HepG2 (cell line): ENCODE data around the gene SNAP23. TPM values are rescaled to one million over a fixed set of nuclear protein-coding genes. Genes with fewer than 3 reads are reported as not detected.

Experiments
- ATAC-seq: fragments of 200-7000 bp; cut with Tn5 transposase; 3 replicates; pipeline ENCODE4 v1.9.1; 2020; ENCODE audit warnings: mild to moderate bottlenecking, moderate library complexity
- BruUV-seq: library from RNA; stranded (reverse); fragments of 400-500 nt; replicated peaks from 2 replicates; lab custom pipeline; 2021; lab: Mats Ljungman, UMichigan
- CTCF ChIA-PET: fragments of 300-600 bp; formaldehyde crosslinking; extraction: SDS; loops from one replicate; lab custom pipeline; 2021; ENCODE audit warnings: low total read pairs, inconsistent platforms, low intra/inter-chr PET ratio; lab: Yijun Ruan, JAX
- POLR2A ChIA-PET: fragments of 350-600 bp; sonication (Branson Sonifier 250); formaldehyde crosslinking; loops from one replicate; lab custom pipeline; 2020; ENCODE audit warnings: antibody characterized with exemption, inconsistent platforms; lab: Yijun Ruan, JAX
- DNase-seq: peaks from one replicate; pipeline ENCODE4 v3.0.0-alpha.2; 2015; ENCODE audit warnings: low spot score
- FAIRE-seq: peaks from 3 replicates; lab custom pipeline; 2011; peaks lifted over from hg19 to GRCh38; lab: Jason Lieb, UNC
- H2AFZ ChIP-seq: one replicate; pipeline ENCODE4 v1.6.1; 2011; ENCODE audit warnings: low read length, inconsistent platforms
- H3K27ac ChIP-seq: fragments of 300-600 bp; 3 replicates; pipeline ENCODE4 v1.8.0; 2011; ENCODE audit warnings: mixed run types, mild to moderate bottlenecking, mixed read lengths, low read length, inconsistent platforms; ENCODE audit not compliant: insufficient read depth; ENCODE audit errors: extremely low read length
- H3K27me3 ChIP-seq, 2 experiments: fragments of 200-600 bp in 1 of 2; 2 replicates in 1 of 2; 3 replicates in 1 of 2; pipeline versions ENCODE4 v1.6.0 to v1.8.0; 2011; ENCODE audit warnings: low read length in 2 of 2, mild to moderate bottlenecking in 2 of 2, moderate library complexity in 2 of 2, inconsistent platforms in 1 of 2; ENCODE audit not compliant: insufficient read depth in 2 of 2, control insufficient read depth in 1 of 2
- H3K36me3 ChIP-seq, 2 experiments: fragments of 200-600 bp in 1 of 2; replicated peaks in 1 of 2; 2 replicates in 1 of 2; 3 replicates in 1 of 2; pipeline versions ENCODE4 v1.5.1 to v1.8.0; 2011; ENCODE audit warnings: low read length in 2 of 2, inconsistent platforms in 1 of 2; ENCODE audit not compliant: insufficient read depth in 2 of 2, control insufficient read depth in 1 of 2
- H3K4me1 ChIP-seq: 2 replicates; pipeline ENCODE4 v1.5.1; 2012; ENCODE audit warnings: low read length, inconsistent platforms; ENCODE audit not compliant: insufficient read depth
- H3K4me2 ChIP-seq: 2 replicates; pipeline ENCODE4 v1.6.0; 2011; ENCODE audit warnings: low read depth, low read length, inconsistent platforms
- H3K4me3 ChIP-seq, 3 experiments: fragments of 200-600 bp in 1 of 3; sonication (generic), shearing (Covaris generic) in 1 of 3; replicated peaks in 1 of 3; 2 replicates each; pipeline ENCODE4 v1.5.1; 2011 to 2016; ENCODE audit warnings: low read length in 3 of 3, inconsistent platforms in 2 of 3, low read depth in 2 of 3, mild to moderate bottlenecking in 2 of 3, control low read depth in 1 of 3, mixed read lengths in 1 of 3; ENCODE audit not compliant: insufficient read depth in 1 of 3
- H3K79me2 ChIP-seq: one replicate; pipeline ENCODE4 v1.6.1; 2011; ENCODE audit warnings: low read length, inconsistent platforms; ENCODE audit not compliant: insufficient read depth
- H3K9ac ChIP-seq: 2 replicates; pipeline ENCODE4 v1.6.0; 2011; ENCODE audit warnings: mild to moderate bottlenecking, low read depth, low read length, inconsistent platforms; ENCODE audit not compliant: insufficient read depth
- H3K9me3 ChIP-seq: 2 replicates; pipeline ENCODE4 v1.5.1; 2012; ENCODE audit warnings: mild to moderate bottlenecking, low read length
- H4K20me1 ChIP-seq: 2 replicates; pipeline ENCODE4 v1.6.0; 2011; ENCODE audit warnings: inconsistent platforms, mild to moderate bottlenecking, low read length, moderate library complexity; ENCODE audit not compliant: insufficient read depth
- ATRX ChIP-seq: sonication (generic); formaldehyde crosslinking; IDR thresholded peaks from 2 replicates; pipeline ENCODE4 v1.4.0; 2020; ENCODE audit warnings: missing genetic modification reagents, borderline replicate concordance
- CBFB ChIP-seq: sonication (generic); formaldehyde crosslinking; IDR thresholded peaks from 2 replicates; pipeline ENCODE4 v1.4.0; 2020; ENCODE audit warnings: missing genetic modification reagents
- CCAR2 ChIP-seq: fragments of 200-400 bp; formaldehyde crosslinking; optimal IDR thresholded peaks from 2 replicates; pipeline ENCODE3; 2018; ENCODE audit warnings: low read depth, mild to moderate bottlenecking, low read length, moderate library complexity
- CSRNP2 ChIP-seq: sonication (generic); formaldehyde crosslinking; conservative IDR thresholded peaks from 2 replicates; pipeline ENCODE4 v1.8.0; 2022; ENCODE audit warnings: low read depth, missing genetic modification reagents
- DMTF1 ChIP-seq: sonication (generic); formaldehyde crosslinking; IDR thresholded peaks from 2 replicates; pipeline ENCODE4 v1.4.0; 2020; ENCODE audit warnings: mild to moderate bottlenecking, missing genetic modification reagents
- DNMT3B ChIP-seq: conservative IDR thresholded peaks from 2 replicates; pipeline ENCODE4 v1.6.1; 2016; ENCODE audit warnings: missing biosample characterization, control low read depth
- FOXO4 ChIP-seq: sonication (generic); formaldehyde crosslinking; conservative IDR thresholded peaks from 2 replicates; pipeline ENCODE4 v1.8.1; 2023; ENCODE audit warnings: missing genetic modification reagents
- GLMP ChIP-seq: sonication (generic); formaldehyde crosslinking; IDR thresholded peaks from 2 replicates; pipeline ENCODE4 v1.9.0; 2021; ENCODE audit warnings: missing genetic modification reagents, mild to moderate bottlenecking, borderline replicate concordance
- KLF12 ChIP-seq: sonication (generic); formaldehyde crosslinking; IDR thresholded peaks from 2 replicates; pipeline ENCODE4 v1.4.0; 2020; ENCODE audit warnings: missing genetic modification reagents, borderline replicate concordance
- MED8 ChIP-seq: sonication (generic); formaldehyde crosslinking; IDR thresholded peaks from 2 replicates; pipeline ENCODE4 v1.8.1; 2023; ENCODE audit warnings: mild to moderate bottlenecking, missing genetic modification reagents; ENCODE audit not compliant: insufficient replicate concordance
- NR3C1 ChIP-seq: sonication (generic); formaldehyde crosslinking; IDR thresholded peaks from 2 replicates; pipeline ENCODE4 v1.4.0; 2020; ENCODE audit warnings: missing genetic modification reagents
- PCBP2 ChIP-seq: fragments of 200-400 bp; formaldehyde crosslinking; optimal IDR thresholded peaks from 2 replicates; pipeline ENCODE3; 2018; ENCODE audit warnings: low read length, low read depth; ENCODE audit not compliant: poor library complexity, severe bottlenecking
- RBM22 ChIP-seq: fragments of 200-400 bp; formaldehyde crosslinking; optimal IDR thresholded peaks from 2 replicates; pipeline ENCODE3; 2017; ENCODE audit warnings: mild to moderate bottlenecking, low read length, moderate library complexity
- RFXANK ChIP-seq: IDR thresholded peaks from 2 replicates; pipeline ENCODE4 v1.6.1; 2016
- ZNF124 ChIP-seq: sonication (generic); formaldehyde crosslinking; IDR thresholded peaks from 2 replicates; pipeline ENCODE4 v1.4.0; 2020; ENCODE audit warnings: missing genetic modification reagents
- ZNF207 ChIP-seq: fragments of 450-650 bp; IDR thresholded peaks from 2 replicates; pipeline ENCODE4 v1.6.1; 2016; ENCODE audit warnings: antibody characterized with exemption, borderline replicate concordance
- ZNF576 ChIP-seq: sonication (generic); formaldehyde crosslinking; IDR thresholded peaks from 2 replicates; pipeline ENCODE4 v1.4.0; 2020; ENCODE audit warnings: mild to moderate bottlenecking, missing genetic modification reagents
- WGBS: methylation state at CpG from one replicate; pipeline ENCODE4 v1.1.6; 2017; ENCODE audit warnings: low lambda C conversion rate; 5-methylcytosine and 5-hydroxymethylcytosine counted together
- in situ Hi-C: cut with HindIII; loops from 2 replicates; pipeline ENCODE4 v1.10.0; 2017; ENCODE audit warnings: low pct_unique_long_range_greater_than_20kb; ENCODE audit not compliant: extremely low pct_ligation_motif_present
- intact Hi-C: fragments of 100-400 bp; cut with micrococcal nuclease; formaldehyde crosslinking; loops from one replicate; pipeline ENCODE4 v1.10.0; 2022; ENCODE audit not compliant: unreplicated experiment
- polyA plus RNA-seq, 8 experiments: library from polyadenylated mRNA; depleted of rRNA in 3 of 8; stranded (reverse) in 7 of 8; unstranded in 1 of 8; fragments of >200 nt; fragmentation: Illumina TruSeq in 4 of 8; extraction: Trizol in 4 of 8; gene quantifications; 2 replicates each; pipeline versions ENCODE4 v1.2.1 to v1.2.3, GENCODE V29; 2011 to 2016; ENCODE audit warnings: low read depth in 4 of 8, missing spikeins in 1 of 8, mixed read lengths in 1 of 8; ENCODE audit not compliant: insufficient read depth in 1 of 8
- total RNA-seq, 5 experiments: library from RNA; depleted of rRNA; stranded (reverse); fragments of >200 nt; fragmentation: Illumina TruSeq; extraction: Trizol; gene quantifications; 2 replicates each; pipeline ENCODE4 v1.2.3, GENCODE V29; 2016; ENCODE audit warnings: low read depth in 1 of 5

Gene SNAP23
- total and polyA plus RNA-seq, 2 of the 13 experiments (the other 11 are each of a cell fraction or from before 2014, with no cell fraction given), result 37.0 to 101 TPM

- TF ChIP-seq FOXO4 (CRISPR knock-in tag) (no peak), MED8 (CRISPR knock-in tag) (no peak), RBM22 (no peak), ZNF124 (CRISPR knock-in tag) (no peak)
Measured at GRCh38 chr15:42461261-42461660, 34.2 kb upstream of the SNAP23 start (continued).

GRCh38 chr15:42465520-42466259, 29.7 kb upstream of the SNAP23 start:
- no peaks in the 10 kb centered on the region for H4K20me1 ChIP-seq
- ChIA-PET CTCF (no interaction called here), POLR2A (no interaction called here)
- DNase-seq, result no peak
- no peak overlapping the region for H3K27ac ChIP-seq
- no TSS peak for BruUV-seq
- 94% methylated on average over 8 of the region's 8 CpGs for WGBS
- in situ Hi-C loops (no loop called here), intact Hi-C loops (no loop called here)
- no peak overlapping the region for H2AFZ ChIP-seq
- peaks cover 3% of the 10 kb centered on the region for H3K79me2 ChIP-seq
- no peaks in the 10 kb centered on the region for H3K27me3 ChIP-seq
- no peaks in the 10 kb centered on the region for H3K4me1 ChIP-seq
- H3K36me3 ChIP-seq, result peaks cover 2 to 40% of the 10 kb centered on the region in 2 experiments; a peak in 4 of 5 replicates
- FAIRE-seq, result no peak
- H3K4me3 ChIP-seq, result no peak overlapping the region
- H3K4me2 ChIP-seq, result no peak overlapping the region
- no peak for ATAC-seq
- H3K9me3 ChIP-seq, result no peaks in the 10 kb centered on the region
- no peak overlapping the region for H3K9ac ChIP-seq
- TF ChIP-seq ATRX (CRISPR knock-in tag) (no peak), RFXANK (CRISPR knock-in tag) (no peak), ZNF207 (no peak), NR3C1 (CRISPR knock-in tag) (no peak), ZNF576 (CRISPR knock-in tag) (no peak), GLMP (CRISPR knock-in tag) (no peak), CCAR2 (no peak), CBFB (CRISPR knock-in tag) (no peak), DNMT3B (CRISPR knock-in tag) (no peak), DMTF1 (no peak), CSRNP2 (CRISPR knock-in tag) (no peak), KLF12 (no peak), PCBP2 (no peak)
